ENCODE measurements around the gene SLC35F3.

Gene SLC35F3

DNA sequence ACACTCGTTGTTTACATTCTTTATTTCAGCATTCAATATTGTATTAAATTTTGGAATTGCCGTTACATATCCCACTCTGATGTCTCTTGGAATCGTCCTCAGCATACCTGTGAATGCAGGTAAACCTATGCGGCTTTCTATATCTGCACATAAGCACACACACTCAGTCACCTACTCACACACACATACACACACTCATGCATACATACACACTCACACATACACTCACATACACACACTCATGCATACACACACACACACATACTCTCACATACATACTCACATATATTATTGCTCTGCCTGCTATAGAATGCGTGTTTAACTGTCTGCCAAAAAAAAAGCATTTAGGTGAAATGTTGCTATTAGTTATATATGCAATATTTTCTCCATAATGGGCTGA, 415.6 kb downstream of the SLC35F3 start:
- in situ Hi-C loops (cut with MboI; ENCODE audit: low pct_unique_long_range_greater_than_20kb, low sequenced_read_pairs, unreplicated experiment) = no loop called here
- no peak for TF ChIP-seq CTCF (IDR thresholded peaks at IDR 0.05; ENCODE audit: extremely low read depth, insufficient read depth, missing control alignments)

DNA sequence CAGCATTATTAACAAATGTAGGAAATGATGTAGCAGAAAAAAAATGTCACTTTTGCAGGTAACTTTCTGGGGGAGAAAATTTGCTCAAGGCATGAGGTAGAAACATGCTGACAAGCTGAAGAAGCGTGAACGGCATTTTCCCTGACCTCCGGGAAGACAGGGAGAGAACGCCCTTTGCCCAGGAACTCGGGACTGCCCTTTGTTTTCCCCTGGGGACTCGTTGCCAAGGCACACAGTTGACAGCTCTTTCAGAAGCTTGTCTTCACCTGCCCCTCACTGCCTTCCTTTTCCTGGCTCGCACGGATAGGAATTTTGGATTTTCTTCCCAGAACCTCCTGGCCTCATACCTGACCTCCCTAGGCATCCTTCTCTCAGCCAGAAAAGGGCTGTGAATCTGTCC, 416.1 kb downstream of the SLC35F3 start:
- no peak for TF ChIP-seq CTCF (IDR thresholded peaks at IDR 0.05; ENCODE audit: extremely low read depth, insufficient read depth, missing control alignments)
- in situ Hi-C loops (cut with MboI; ENCODE audit: low pct_unique_long_range_greater_than_20kb, low sequenced_read_pairs, unreplicated experiment) = no loop called here
- DNase-seq (ENCODE audit: low spot score) = no peak

More for the DNA sequence above, 415.6 kb downstream of the SLC35F3 start:
- no peak for DNase-seq (ENCODE audit: low spot score)

DNA sequence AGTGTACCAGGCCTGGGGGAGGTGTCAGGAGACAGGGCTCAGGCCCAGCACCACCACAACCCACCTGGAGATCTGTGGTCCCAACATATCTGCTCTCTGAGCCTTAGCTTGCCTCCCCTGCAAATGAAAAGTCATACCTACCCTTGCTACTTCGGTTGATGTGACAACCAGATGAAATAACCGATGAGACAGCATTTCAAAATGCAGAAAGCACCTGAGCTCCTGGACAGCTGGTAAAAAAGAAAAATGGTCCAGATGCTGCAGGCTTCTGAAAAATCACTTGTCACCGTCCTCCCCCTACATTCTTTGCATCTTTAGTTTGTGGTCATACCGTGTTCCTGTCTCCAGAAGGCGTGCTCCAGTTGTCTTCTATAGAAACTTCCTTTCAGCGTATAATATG, 416.8 kb downstream of the SLC35F3 start:
- TF ChIP-seq CTCF (IDR thresholded peaks at IDR 0.05; ENCODE audit: extremely low read depth, insufficient read depth, missing control alignments) = no peak
- in situ Hi-C loops (cut with MboI; ENCODE audit: low pct_unique_long_range_greater_than_20kb, low sequenced_read_pairs, unreplicated experiment) = no loop called here
- DNase-seq (ENCODE audit: low spot score) = no peak

- in situ Hi-C loops (cut with MboI; ENCODE audit: low pct_unique_long_range_greater_than_20kb, low sequenced_read_pairs, unreplicated experiment) = no loop called here
- DNase-seq (ENCODE audit: low spot score) = no peak
- TF ChIP-seq CTCF (IDR thresholded peaks at IDR 0.05; ENCODE audit: extremely low read depth, insufficient read depth, missing control alignments) = no peak
Observed at GRCh38 chr1:234322097-234322496, 417.6 kb downstream of the SLC35F3 start.

DNA sequence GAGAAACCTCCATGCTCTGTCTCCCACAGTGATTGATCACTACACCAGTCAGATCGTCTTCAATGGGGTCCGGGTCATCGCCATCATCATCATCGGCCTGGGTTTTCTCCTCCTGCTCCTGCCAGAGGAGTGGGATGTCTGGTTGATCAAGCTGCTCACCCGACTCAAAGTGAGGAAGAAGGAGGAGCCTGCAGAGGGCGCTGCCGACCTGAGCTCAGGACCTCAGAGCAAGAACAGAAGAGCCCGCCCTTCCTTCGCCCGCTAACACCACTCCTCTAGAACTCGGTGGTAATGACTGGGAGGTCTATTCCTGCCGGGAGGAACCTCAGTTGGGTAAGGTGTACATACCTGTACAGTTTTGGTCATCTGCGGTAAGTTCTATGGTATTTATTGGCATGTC, 418.5 kb downstream of the SLC35F3 start:
- TF ChIP-seq CTCF (IDR thresholded peaks at IDR 0.05; ENCODE audit: extremely low read depth, insufficient read depth, missing control alignments) = peak; percentile 63
- peak; percentile 38 for DNase-seq (ENCODE audit: low spot score)
- in situ Hi-C loops (cut with MboI; ENCODE audit: low pct_unique_long_range_greater_than_20kb, low sequenced_read_pairs, unreplicated experiment) = no loop called here

- TF ChIP-seq CTCF (IDR thresholded peaks at IDR 0.05; ENCODE audit: extremely low read depth, insufficient read depth, missing control alignments) = no peak
- DNase-seq (ENCODE audit: low spot score) = no peak
- in situ Hi-C loops (cut with MboI; ENCODE audit: low pct_unique_long_range_greater_than_20kb, low sequenced_read_pairs, unreplicated experiment) = no loop called here
Observed at GRCh38 chr1:234324821-234325220, 420.3 kb downstream of the SLC35F3 start.
